Uterus (tissue), 2 donors: ENCODE results near the gene ATP11A.

Experiments used
- CTCF ChIP-seq, 4 experiments: fragments of 200-600 bp in 2 of 4; fragments of 450-650 bp in 2 of 4; sonication (generic) in 2 of 4; IDR thresholded peaks; one replicate each; pipeline ENCODE4 v1.5.1; 2016 to 2019; ENCODE audit warnings: antibody characterized with exemption in 4 of 4, mild to moderate bottlenecking in 2 of 4, moderate library complexity in 1 of 4
- POLR2A ChIP-seq, 2 donors: fragments of 450-650 bp; IDR thresholded peaks; one replicate each; pipeline ENCODE4 v1.6.1; 2016; ENCODE audit warnings: antibody characterized with exemption in 2 of 2, mild to moderate bottlenecking in 1 of 2, moderate library complexity in 1 of 2

- no peak for TF ChIP-seq CTCF (IDR thresholded peaks at IDR 0.05)
- no peak for TF ChIP-seq POLR2A (IDR thresholded peaks at IDR 0.05)
Observed at GRCh38 chr13:112820318-112820717, 130.5 kb downstream of the ATP11A start.
